H9 (cell line): Measurements from ENCODE around the gene TRPM1. TPM values are rescaled to one million over a fixed set of nuclear protein-coding genes. Genes with fewer than 3 reads are reported as not detected.
A peak's percentile ranks its signal among the peaks of the same experiment; 100 is the strongest.

Experiments
- DNase-seq: peaks from one replicate; pipeline ENCODE4 v3.0.0-alpha.2; 2017
- H2AFZ ChIP-seq: one replicate; pipeline ENCODE4 v1.6.1; 2013; ENCODE audit warnings: mild to moderate bottlenecking, low read length, control low read depth, moderate library complexity
- H2AK5ac ChIP-seq: 2 replicates; pipeline ENCODE4 v1.6.1; 2013; ENCODE audit warnings: low read length, control low read depth, mixed read lengths; ENCODE audit not compliant: insufficient read length
- H2BK120ac ChIP-seq: one replicate; pipeline ENCODE4 v1.6.1; 2013; ENCODE audit warnings: low read depth, mild to moderate bottlenecking, low read length, control low read depth, inconsistent platforms; ENCODE audit not compliant: poor library complexity, severe bottlenecking
- H2BK12ac ChIP-seq: 2 replicates; pipeline ENCODE4 v1.6.1; 2013; ENCODE audit warnings: low read length, control low read depth, mixed read lengths, low read depth; ENCODE audit not compliant: insufficient read length
- H2BK15ac ChIP-seq: 2 replicates; pipeline ENCODE4 v1.6.1; 2013; ENCODE audit warnings: low read depth, low read length, control low read depth
- H2BK20ac ChIP-seq: one replicate; pipeline ENCODE4 v1.6.1; 2013; ENCODE audit warnings: low read depth, mild to moderate bottlenecking, low read length, control low read depth, inconsistent platforms; ENCODE audit not compliant: poor library complexity, severe bottlenecking
- H2BK5ac ChIP-seq: 2 replicates; pipeline ENCODE4 v1.6.1; 2013; ENCODE audit warnings: low read length, control low read depth, mixed read lengths; ENCODE audit not compliant: insufficient read length
- H3K14ac ChIP-seq: 2 replicates; pipeline ENCODE4 v1.6.1; 2013; ENCODE audit warnings: low read length, control low read depth; ENCODE audit not compliant: insufficient read depth
- H3K18ac ChIP-seq: 2 replicates; pipeline ENCODE4 v1.6.1; 2013; ENCODE audit warnings: low read depth, mild to moderate bottlenecking, mixed read lengths, low read length, control low read depth; ENCODE audit not compliant: insufficient read length
- H3K23ac ChIP-seq: 2 replicates; pipeline ENCODE4 v1.6.1; 2013; ENCODE audit warnings: low read length, control low read depth, mixed read lengths, low read depth; ENCODE audit not compliant: insufficient read length
- H3K23me2 ChIP-seq: 2 replicates; pipeline ENCODE4 v1.6.1; 2013; ENCODE audit warnings: low read depth, mild to moderate bottlenecking, mixed read lengths, low read length, control low read depth; ENCODE audit not compliant: insufficient read length, poor library complexity, severe bottlenecking
- H3K27ac ChIP-seq: 2 replicates; pipeline ENCODE4 v1.5.1; 2013; ENCODE audit warnings: low read length, control low read depth, mixed read lengths, low read depth; ENCODE audit not compliant: insufficient read length
- H3K27me3 ChIP-seq: 2 replicates; pipeline ENCODE4 v1.6.1; 2013; ENCODE audit warnings: low read length, control low read depth, inconsistent platforms; ENCODE audit not compliant: insufficient read depth
- H3K4ac ChIP-seq: 2 replicates; pipeline ENCODE4 v1.6.1; 2013; ENCODE audit warnings: low read depth, mild to moderate bottlenecking, control low read depth, inconsistent platforms, low read length, moderate library complexity
- H3K4me1 ChIP-seq: 2 replicates; pipeline ENCODE4 v1.6.1; 2013; ENCODE audit warnings: low read length, control low read depth, inconsistent platforms; ENCODE audit not compliant: insufficient read depth
- H3K4me2 ChIP-seq: 2 replicates; pipeline ENCODE4 v1.6.1; 2013; ENCODE audit warnings: low read length, control low read depth, mixed read lengths; ENCODE audit not compliant: insufficient read length, insufficient read depth
- H3K56ac ChIP-seq: 2 replicates; pipeline ENCODE4 v1.6.1; 2013; ENCODE audit warnings: low read depth, mild to moderate bottlenecking, mixed read lengths, low read length, control low read depth; ENCODE audit not compliant: insufficient read length
- H3K79me1 ChIP-seq: 2 replicates; pipeline ENCODE4 v1.6.1; 2013; ENCODE audit warnings: low read depth, mild to moderate bottlenecking, moderate library complexity, low read length, control low read depth, inconsistent platforms; ENCODE audit not compliant: insufficient read depth, poor library complexity, severe bottlenecking
- H3K79me2 ChIP-seq: 2 replicates; pipeline ENCODE4 v1.6.1; 2013; ENCODE audit warnings: low read length, control low read depth, inconsistent platforms; ENCODE audit not compliant: insufficient read depth
- H3K9ac ChIP-seq: 2 replicates; pipeline ENCODE4 v1.6.1; 2013; ENCODE audit warnings: low read length, control low read depth, mixed read lengths; ENCODE audit not compliant: insufficient read length; ENCODE audit errors: extremely low read depth
- H3K9me3 ChIP-seq: one replicate; pipeline ENCODE4 v1.6.1; 2013; ENCODE audit warnings: low read depth, low read length, inconsistent platforms; ENCODE audit not compliant: control insufficient read depth
- H3T11ph ChIP-seq: one replicate; pipeline ENCODE4 v1.6.1; 2013; ENCODE audit warnings: mild to moderate bottlenecking, low read length, control low read depth, inconsistent platforms
- H4K20me1 ChIP-seq: one replicate; pipeline ENCODE4 v1.6.1; 2013; ENCODE audit not compliant: control insufficient read depth, insufficient read length, insufficient read depth
- H4K5ac ChIP-seq: 2 replicates; pipeline ENCODE4 v1.6.1; 2013; ENCODE audit warnings: low read depth, mild to moderate bottlenecking, mixed read lengths, low read length, control low read depth; ENCODE audit not compliant: insufficient read length
- H4K8ac ChIP-seq: replicated peaks from 2 replicates; pipeline ENCODE4 v1.6.1; 2013; ENCODE audit warnings: low read length, control low read depth, mixed read lengths, low read depth; ENCODE audit not compliant: insufficient read length
- H4K91ac ChIP-seq: 2 replicates; pipeline ENCODE4 v1.6.1; 2013; ENCODE audit warnings: low read depth, mild to moderate bottlenecking, moderate library complexity, mixed read lengths, low read length, control low read depth; ENCODE audit not compliant: insufficient read length
- H3K27ac Mint-ChIP-seq, 3 experiments: 2 replicates in 2 of 3; 3 replicates in 1 of 3; pipeline ENCODE4 v1.8.0; 2020 to 2021; ENCODE audit warnings: mixed read lengths in 3 of 3, mild to moderate bottlenecking in 1 of 3, moderate library complexity in 1 of 3
- H3K27me3 Mint-ChIP-seq: 2 replicates; pipeline ENCODE4 v1.8.0; 2021; ENCODE audit warnings: low read depth, mild to moderate bottlenecking, moderate library complexity, mixed read lengths
- H3K36me3 Mint-ChIP-seq, 3 experiments: 2 replicates in 2 of 3; 3 replicates in 1 of 3; pipeline ENCODE4 v1.8.0; 2020 to 2021; ENCODE audit warnings: low read depth in 3 of 3, mixed read lengths in 3 of 3; ENCODE audit not compliant: insufficient read depth in 1 of 3
- H3K4me1 Mint-ChIP-seq, 2 experiments: 2 replicates each; pipeline ENCODE4 v1.8.0; 2020; ENCODE audit warnings: mixed read lengths in 2 of 2
- H3K4me3 Mint-ChIP-seq, 2 experiments: 2 replicates in 1 of 2; 3 replicates in 1 of 2; pipeline ENCODE4 v1.8.0; 2020 to 2021; ENCODE audit warnings: mild to moderate bottlenecking in 2 of 2, mixed read lengths in 2 of 2, moderate library complexity in 1 of 2
- H3K9me3 Mint-ChIP-seq, 2 experiments: 2 replicates in 1 of 2; 3 replicates in 1 of 2; pipeline ENCODE4 v1.8.0; 2020; ENCODE audit warnings: mild to moderate bottlenecking in 2 of 2, mixed read lengths in 2 of 2, moderate library complexity in 1 of 2
- CTCF ChIP-seq: fragments of 200-600 bp; sonication (generic); conservative IDR thresholded peaks from 3 replicates; pipeline ENCODE4 v1.8.0; 2021; ENCODE audit warnings: antibody characterized with exemption, mild to moderate bottlenecking
- WGBS: extraction: QIAGEN DNeasy Blood & Tissue Kit; methylation state at CpG from one replicate; pipeline ENCODE4 v1.1.7; 2013; ENCODE audit warnings: missing lambda C conversion rate, low lambda C conversion rate, mixed read lengths; ENCODE audit not compliant: insufficient read length; ENCODE audit errors: extremely low coverage; 5-methylcytosine and 5-hydroxymethylcytosine counted together
- total RNA-seq: library from RNA; stranded (reverse); gene quantifications from 2 replicates; pipeline ENCODE4 v1.2.1, GENCODE V29; 2021

TRPM1 gene
- total RNA-seq, 1 experiment from 2014 or later, result not detected

GRCh38 chr15:31077181-31077580, 24.3 kb downstream of the TRPM1 start:
- no CpG with 5 or more reads among the region's 4 CpGs for WGBS
- no peak overlapping the region for H4K8ac ChIP-seq
- no peak overlapping the region for H2AFZ ChIP-seq
- no peak overlapping the region for H2BK20ac ChIP-seq
- H3K4ac ChIP-seq, result no peak overlapping the region
- no peak overlapping the region for H3K9ac ChIP-seq
- no peaks in the 10 kb centered on the region for H3K79me2 ChIP-seq
- H3K56ac ChIP-seq, result no peak overlapping the region
- H2BK12ac ChIP-seq, result no peak overlapping the region
- H4K91ac ChIP-seq, result no peak overlapping the region
- no peaks in the 10 kb centered on the region for H3K9me3 ChIP-seq
- no peak overlapping the region for H3K18ac ChIP-seq
- H3K27ac ChIP-seq, result no peak overlapping the region
- no peak overlapping the region for H3K14ac ChIP-seq
- no peak overlapping the region for H2BK5ac ChIP-seq
- no peak overlapping the region for H4K5ac ChIP-seq
- Mint-ChIP-seq H3K4me1 (peaks cover 62 to 65% of the 10 kb centered on the region in 2 experiments), H3K27me3 (peaks cover 8% of the 10 kb centered on the region), H3K9me3 (no peaks in the 10 kb centered on the region), H3K4me3 (no peak overlapping the region), H3K27ac (peak overlapping the region in 1 of 3 experiments; percentile 8; a peak in 2 of 7 replicates), H3K36me3 (no peaks in the 10 kb centered on the region)
- no peaks in the 10 kb centered on the region for H4K20me1 ChIP-seq
- no peak overlapping the region for H3K4me2 ChIP-seq
- no peak for TF ChIP-seq CTCF
- H3K79me1 ChIP-seq, result no peaks in the 10 kb centered on the region
- no peaks in the 10 kb centered on the region for H3K23me2 ChIP-seq
- peaks cover 14% of the 10 kb centered on the region; the same call in 1 of the 2 replicates for H3K4me1 ChIP-seq
- no peak overlapping the region for H2AK5ac ChIP-seq
- no peak overlapping the region for H2BK120ac ChIP-seq
- DNase-seq, result no peak
- H3T11ph ChIP-seq, result no peak overlapping the region
- no peak overlapping the region for H2BK15ac ChIP-seq
- no peak overlapping the region for H3K23ac ChIP-seq
- no peaks in the 10 kb centered on the region for H3K27me3 ChIP-seq
